ENCODE data around the gene ELMOD3. TPM values are rescaled to one million over a fixed set of nuclear protein-coding genes. Genes with fewer than 3 reads are reported as not detected.

Gene ELMOD3
- polyA plus RNA-seq, 1 donor (not counting 4 experiments of a cell fraction or from before 2014, with no cell fraction given), result 20.1 TPM

GRCh38 chr2:85318222-85319074 is 36.1 kb upstream of the ELMOD3 start:
- no peaks in the 10 kb centered on the region for H4K20me1 ChIP-seq (ENCODE audit: control insufficient read depth, extremely low read depth, insufficient read depth, low read length)
- FAIRE-seq, result no peak
- no peak overlapping the region for H3K4me2 ChIP-seq (ENCODE audit: control insufficient read depth, extremely low read depth, insufficient read depth, low read depth, low read length)

GRCh38 chr2:85319796-85320195 is 34.8 kb upstream of the ELMOD3 start:
- FAIRE-seq (no peak), DNase-seq (ENCODE audit: low read depth, low spot score) (no peak)
- peaks cover 3% of the 10 kb centered on the region for H4K20me1 ChIP-seq (ENCODE audit: control insufficient read depth, extremely low read depth, insufficient read depth, low read length)
- dilution Hi-C loops (cut with MboI; ENCODE audit: extremely low pct_ligation_motif_present, low sequenced_read_pairs), result loop anchor here (10.0 kb wide), 1 partner anchor 45 kb away; no protein-coding TSS in a partner anchor
- TF ChIP-seq CTCF (optimal IDR thresholded peaks at IDR 0.05 in 1 of 3, IDR thresholded peaks at IDR 0.05 in 1 of 3, conservative IDR thresholded peaks at IDR 0.05 in 1 of 3; ENCODE audit: extremely low read depth in 1 of 3, insufficient read depth in 2 of 3, low read length in 3 of 3), result no peak
- TF ChIP-seq EZH2 (IDR thresholded peaks at IDR 0.05; ENCODE audit: low read length), result no peak
- peaks cover 4% of the 10 kb centered on the region for H3K9me1 ChIP-seq (ENCODE audit: control insufficient read depth, extremely low read depth, insufficient read depth, low read length)
- H3K27ac ChIP-seq (ENCODE audit: control insufficient read depth, insufficient read depth, low read length), result no peak overlapping the region
- peaks cover under 1% of the 10 kb centered on the region for H3K4me1 ChIP-seq (ENCODE audit: control insufficient read depth, extremely low read depth, insufficient read depth, low read length)
- peaks cover 30% of the 10 kb centered on the region for H3K79me2 ChIP-seq (ENCODE audit: control insufficient read depth, insufficient read depth, low read length)
- no peaks in the 10 kb centered on the region for H3K9me3 ChIP-seq (ENCODE audit: control insufficient read depth, low read depth, low read length)
- H3K4me3 ChIP-seq (ENCODE audit: control insufficient read depth in 2 of 3, extremely low read depth in 1 of 3, insufficient read depth in 2 of 3, low read depth in 1 of 3, low read length in 3 of 3), result no peak overlapping the region
- H3K9ac ChIP-seq (ENCODE audit: control insufficient read depth, extremely low read depth, insufficient read depth, low read length), result no peak overlapping the region
- no peak overlapping the region for H3K4me2 ChIP-seq (ENCODE audit: control insufficient read depth, extremely low read depth, insufficient read depth, low read depth, low read length)
- peaks cover 37 to 41% of the 10 kb centered on the region in 2 experiments for H3K36me3 ChIP-seq (ENCODE audit: control insufficient read depth in 2 of 2, extremely low read depth in 1 of 2, insufficient read depth in 2 of 2, low read length in 2 of 2)
- H3K27me3 ChIP-seq (ENCODE audit: control insufficient read depth, extremely low read depth, insufficient read depth, low read length), result no peaks in the 10 kb centered on the region
- H2AFZ ChIP-seq (ENCODE audit: control insufficient read depth, low read length), result no peak overlapping the region

More at GRCh38 chr2:85318222-85319074, 36.1 kb upstream of the ELMOD3 start:
- Histone ChIP-seq H3K36me3 (ENCODE audit: control insufficient read depth in 2 of 2, extremely low read depth in 1 of 2, insufficient read depth in 2 of 2, low read length in 2 of 2) (peaks cover 25 to 36% of the 10 kb centered on the region in 2 experiments), H3K27ac (ENCODE audit: control insufficient read depth, insufficient read depth, low read length) (no peak overlapping the region), H3K9ac (ENCODE audit: control insufficient read depth, extremely low read depth, insufficient read depth, low read length) (no peak overlapping the region), H3K4me3 (ENCODE audit: control insufficient read depth in 2 of 3, extremely low read depth in 1 of 3, insufficient read depth in 2 of 3, low read depth in 1 of 3, low read length in 3 of 3) (no peak overlapping the region), H3K79me2 (ENCODE audit: control insufficient read depth, insufficient read depth, low read length) (peaks cover 20% of the 10 kb centered on the region), H3K9me1 (ENCODE audit: control insufficient read depth, extremely low read depth, insufficient read depth, low read length) (peaks cover 3% of the 10 kb centered on the region), H2AFZ (ENCODE audit: control insufficient read depth, low read length) (no peak overlapping the region), H3K4me1 (ENCODE audit: control insufficient read depth, extremely low read depth, insufficient read depth, low read length) (no peaks in the 10 kb centered on the region), H3K9me3 (ENCODE audit: control insufficient read depth, low read depth, low read length) (no peaks in the 10 kb centered on the region), H3K27me3 (ENCODE audit: control insufficient read depth, extremely low read depth, insufficient read depth, low read length) (no peaks in the 10 kb centered on the region)
- dilution Hi-C loops (cut with MboI; ENCODE audit: extremely low pct_ligation_motif_present, low sequenced_read_pairs), result loop anchor here (10.0 kb wide), 1 partner anchor 46 kb away; no protein-coding TSS in a partner anchor
- no peak for DNase-seq (ENCODE audit: low read depth, low spot score)
- no peak for TF ChIP-seq EZH2 (IDR thresholded peaks at IDR 0.05; ENCODE audit: low read length)
- no peak for TF ChIP-seq CTCF (optimal IDR thresholded peaks at IDR 0.05 in 1 of 3, IDR thresholded peaks at IDR 0.05 in 1 of 3, conservative IDR thresholded peaks at IDR 0.05 in 1 of 3; ENCODE audit: extremely low read depth in 1 of 3, insufficient read depth in 2 of 3, low read length in 3 of 3)

Measured in keratinocyte (primary cell).